Common myeloid progenitor, CD34-positive (primary cell): Measurements from ENCODE around the gene PRKCQ.
"Not testable (repeated sequence)": the region's sequence is repeated elsewhere in the genome, so short reads cannot be mapped to it uniquely, and the experiment has no call there.

Experiments used
- CTCF ChIA-PET: fragments of 350-600 bp; sonication (Branson Sonifier 250); formaldehyde crosslinking; loops from one replicate; lab custom pipeline; 2021; ENCODE audit warnings: antibody characterized with exemption; lab: Charles Lee
- POLR2A ChIA-PET: fragments of 350-600 bp; sonication (Branson Sonifier 250); formaldehyde crosslinking; loops from one replicate; lab custom pipeline; 2021; ENCODE audit warnings: antibody characterized with exemption; lab: Charles Lee
- DNase-seq, 3 donors: peaks; one replicate each; pipeline versions ENCODE4 v3.0.0 to v3.0.0-alpha.2; 2013
- H3K27ac ChIP-seq, 2 experiments: 1 replicate in 1 of 2; 2 replicates in 1 of 2; pipeline ENCODE4 v1.7.0; 2013; ENCODE audit warnings: inconsistent platforms in 2 of 2, low read length in 2 of 2, mild to moderate bottlenecking in 2 of 2, low read depth in 1 of 2, moderate library complexity in 1 of 2; ENCODE audit not compliant: severe bottlenecking in 2 of 2, insufficient read depth in 1 of 2, poor library complexity in 1 of 2
- H3K27me3 ChIP-seq, 5 experiments: replicated peaks in 2 of 5; 1 replicate in 3 of 5; 2 replicates in 2 of 5; pipeline versions ENCODE4 v1.6.1 to v1.7.0; 2013; ENCODE audit warnings: low read length in 4 of 5, mild to moderate bottlenecking in 2 of 5, moderate library complexity in 2 of 5, inconsistent platforms in 1 of 5; ENCODE audit not compliant: insufficient read depth in 5 of 5, control insufficient read depth in 4 of 5
- H3K36me3 ChIP-seq, 4 experiments: 1 replicate in 2 of 4; 2 replicates in 2 of 4; pipeline versions ENCODE4 v1.6.1 to v1.7.0; 2013; ENCODE audit warnings: low read length in 3 of 4, control low read depth in 1 of 4, mild to moderate bottlenecking in 1 of 4; ENCODE audit not compliant: control insufficient read depth in 4 of 4, insufficient read depth in 4 of 4
- H3K4me1 ChIP-seq, 4 experiments: 1 replicate in 3 of 4; 2 replicates in 1 of 4; pipeline versions ENCODE4 v1.6.1 to v1.7.1; 2013; ENCODE audit warnings: low read length in 3 of 4, mild to moderate bottlenecking in 3 of 4, control low read depth in 1 of 4, inconsistent platforms in 1 of 4, moderate library complexity in 1 of 4; ENCODE audit not compliant: control insufficient read depth in 4 of 4, insufficient read depth in 4 of 4; ENCODE audit errors: control extremely low read depth in 1 of 4
- H3K4me3 ChIP-seq, 7 experiments: 1 replicate in 4 of 7; 2 replicates in 3 of 7; pipeline versions ENCODE4 v1.5.1 to v1.7.0; 2013; ENCODE audit warnings: mild to moderate bottlenecking in 7 of 7, low read length in 6 of 7, moderate library complexity in 6 of 7, inconsistent platforms in 2 of 7, low read depth in 2 of 7, control low read depth in 1 of 7; ENCODE audit not compliant: insufficient read depth in 4 of 7, control insufficient read depth in 1 of 7; ENCODE audit errors: extremely low read depth in 1 of 7
- H3K9me3 ChIP-seq, 5 experiments: 1 replicate in 4 of 5; 2 replicates in 1 of 5; pipeline versions ENCODE4 v1.6.1 to v1.7.1; 2013; ENCODE audit warnings: low read length in 4 of 5, mild to moderate bottlenecking in 2 of 5, inconsistent platforms in 1 of 5, low read depth in 1 of 5, moderate library complexity in 1 of 5; ENCODE audit not compliant: control insufficient read depth in 4 of 5, insufficient read depth in 2 of 5; ENCODE audit errors: control extremely low read depth in 1 of 5
- WGBS: methylation state at CpG from one replicate; pipeline ENCODE4 v1.1.5; 2013; ENCODE audit not compliant: insufficient coverage; 5-methylcytosine and 5-hydroxymethylcytosine counted together

PRKCQ gene

DNA sequence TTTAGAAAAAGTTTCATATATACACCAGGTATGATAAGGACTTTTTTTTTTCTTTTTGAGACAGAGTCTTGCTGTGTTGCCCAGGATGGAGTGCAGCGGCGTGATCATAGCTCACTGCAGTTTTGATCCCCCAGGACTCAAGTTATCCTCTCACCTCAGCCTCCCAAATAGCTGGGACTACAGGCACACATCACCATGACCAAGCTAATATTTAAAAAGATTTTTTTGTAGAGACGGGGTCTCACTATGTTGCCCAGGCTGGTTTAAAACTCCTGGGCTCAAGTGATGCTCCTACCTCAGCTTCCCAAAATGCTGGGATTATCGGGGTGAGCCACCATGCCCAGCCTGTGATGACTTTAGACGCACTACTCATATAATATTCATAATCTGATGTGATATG is 2.2 kb upstream of the PRKCQ start:
- Histone ChIP-seq H3K9me3 (no peaks in the 10 kb centered on the region), H3K4me3 (peak overlapping the region in 2 of 7 experiments; percentile 84 to 99), H3K27ac (peak overlapping the region in 1 of 2 experiments; percentile 91), H3K27me3 (no peaks in the 10 kb centered on the region), H3K4me1 (peaks cover 13 to 38% (median 29%) of the 10 kb centered on the region in 4 experiments), H3K36me3 (peaks cover 10 to 24% (median 21%) of the 10 kb centered on the region in 4 experiments)
- POLR2A ChIA-PET = interaction anchor here (0.6 kb wide), 2 partner anchors 11 to 96 kb away, joined by 4 to 5 read pairs; no protein-coding TSS in a partner anchor
- WGBS = 100% methylated on average over 2 of the region's 5 CpGs
- CTCF ChIA-PET = interaction anchor here (1.0 to 3.1 kb wide), 10 partner anchors 9 to 167 kb away, joined by 3 to 21 read pairs (median 4); no protein-coding TSS in a partner anchor
- no peak for DNase-seq

DNA sequence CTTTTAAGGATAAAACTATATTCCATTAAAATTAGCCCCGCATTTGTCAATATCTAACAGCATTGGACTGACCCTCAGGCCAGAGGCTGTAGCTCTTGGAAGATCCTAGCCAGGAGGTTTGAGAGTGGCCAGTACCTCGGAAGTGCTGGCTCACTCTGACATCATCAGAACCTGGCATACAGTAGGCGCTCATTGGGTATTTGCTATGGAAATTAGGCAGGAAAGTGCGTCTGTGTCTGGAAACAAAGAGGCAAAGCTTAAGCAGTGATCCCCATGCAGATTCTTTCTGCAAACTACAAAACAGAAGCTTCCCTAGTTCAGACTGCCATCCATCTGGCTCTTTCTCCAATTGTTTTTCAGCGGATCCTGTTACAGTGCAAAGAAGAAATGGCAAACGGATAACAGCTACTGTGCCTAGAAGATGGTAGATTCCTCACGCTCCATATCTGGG is 1.7 kb upstream of the PRKCQ start:
- DNase-seq = no peak
- ChIA-PET CTCF (interaction anchor here (0.9 to 3.1 kb wide), 17 partner anchors 7 to 166 kb away, joined by 3 to 21 read pairs (median 3); no protein-coding TSS in a partner anchor), POLR2A (interaction anchor here (0.6 kb wide), 2 partner anchors 12 to 97 kb away, joined by 4 to 5 read pairs; no protein-coding TSS in a partner anchor)
- peaks cover 10 to 24% (median 21%) of the 10 kb centered on the region in 4 experiments for H3K36me3 ChIP-seq
- H3K9me3 ChIP-seq = no peaks in the 10 kb centered on the region
- H3K27ac ChIP-seq = peak overlapping the region in 1 of 2 experiments; percentile 91
- WGBS = 82% methylated on average over 7 of the region's 7 CpGs
- H3K4me3 ChIP-seq = peak overlapping the region in 6 of 7 experiments; percentile 13 to 99 (median 88)
- H3K4me1 ChIP-seq = peaks cover 18 to 41% (median 33%) of the 10 kb centered on the region in 4 experiments
- H3K27me3 ChIP-seq = no peaks in the 10 kb centered on the region

DNA sequence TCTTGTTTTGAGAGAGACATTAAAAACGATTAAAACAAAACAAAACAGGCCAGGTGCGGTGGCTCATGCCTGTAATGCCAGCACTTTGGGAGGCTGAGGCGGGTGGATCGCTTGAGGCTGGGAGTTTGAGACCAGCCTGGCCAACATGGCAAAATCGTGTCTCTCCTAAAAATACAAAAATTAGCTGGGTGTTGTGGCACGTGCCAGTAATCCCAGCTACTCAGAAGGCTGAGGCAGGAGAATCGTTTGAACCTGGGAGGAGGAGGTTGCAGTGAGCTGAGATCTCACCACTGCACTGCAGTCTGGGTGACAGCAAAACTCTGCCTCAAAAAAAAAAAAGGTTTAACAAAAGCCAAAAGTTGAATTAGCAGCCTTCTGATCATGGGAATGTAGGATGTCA is 1.1 kb upstream of the PRKCQ start:
- Histone ChIP-seq H3K27ac (peak overlapping the region; percentile 72 to 91), H3K4me3 (peak overlapping the region in 6 of 7 experiments; percentile 84 to 99 (median 92)), H3K36me3 (peaks cover 10 to 24% (median 17%) of the 10 kb centered on the region in 4 experiments), H3K4me1 (peaks cover 22 to 46% (median 37%) of the 10 kb centered on the region in 4 experiments)
- not testable (repeated sequence) for DNase-seq, H3K27me3 ChIP-seq, H3K9me3 ChIP-seq
- ChIA-PET CTCF (interaction anchor here (0.6 to 3.1 kb wide), 21 partner anchors 8 to 339 kb away, joined by 3 to 21 read pairs (median 3); no protein-coding TSS in a partner anchor), POLR2A (interaction anchor here (0.6 kb wide), 1 partner anchor 257 kb away, joined by 4 read pairs; no protein-coding TSS in a partner anchor)
- WGBS = no CpG with 5 or more reads among the region's 7 CpGs

- H3K4me1 ChIP-seq = peaks cover 23 to 50% (median 41%) of the 10 kb centered on the region in 4 experiments
- H3K27me3 ChIP-seq = no peaks in the 10 kb centered on the region
- peak overlapping the region; percentile 84 to 99 (median 90) for H3K4me3 ChIP-seq
- peaks cover 10 to 22% (median 13%) of the 10 kb centered on the region in 4 experiments for H3K36me3 ChIP-seq
- peak; percentile 82 to 88 (median 87) for DNase-seq
- ChIA-PET POLR2A (interaction anchor here (0.6 to 0.8 kb wide), 2 partner anchors 86 to 257 kb away, joined by 3 to 4 read pairs; no protein-coding TSS in a partner anchor), CTCF (interaction anchor here (0.6 to 3.1 kb wide), 21 partner anchors 8 to 340 kb away, joined by 3 to 21 read pairs (median 3); no protein-coding TSS in a partner anchor)
- under 1% methylated on average over 47 of the region's 56 CpGs for WGBS
- no peaks in the 10 kb centered on the region for H3K9me3 ChIP-seq
- peak overlapping the region; percentile 72 to 91 for H3K27ac ChIP-seq
Measured at GRCh38 chr10:6580279-6581029, 378 bp upstream of the PRKCQ start.

- Histone ChIP-seq H3K4me1 (peaks cover 25 to 60% (median 52%) of the 10 kb centered on the region in 4 experiments), H3K9me3 (no peaks in the 10 kb centered on the region), H3K27me3 (no peaks in the 10 kb centered on the region), H3K36me3 (peaks cover 8 to 17% (median 11%) of the 10 kb centered on the region in 4 experiments), H3K27ac (peak overlapping the region; percentile 66 to 88), H3K4me3 (peak overlapping the region; percentile 79 to 99 (median 87))
- peak in 2 of 3 donors; percentile 46 to 49 for DNase-seq
- CTCF ChIA-PET = interaction anchor here (1.0 to 1.2 kb wide), 3 partner anchors 10 to 105 kb away, joined by 3 read pairs; no protein-coding TSS in a partner anchor
- POLR2A ChIA-PET = interaction anchor here (0.6 kb wide), 1 partner anchor 79 kb away, joined by 3 read pairs; no protein-coding TSS in a partner anchor
- 7% methylated on average over 12 of the region's 16 CpGs for WGBS
Measured at GRCh38 chr10:6579183-6579903, 733 bp downstream of the PRKCQ start.

DNA sequence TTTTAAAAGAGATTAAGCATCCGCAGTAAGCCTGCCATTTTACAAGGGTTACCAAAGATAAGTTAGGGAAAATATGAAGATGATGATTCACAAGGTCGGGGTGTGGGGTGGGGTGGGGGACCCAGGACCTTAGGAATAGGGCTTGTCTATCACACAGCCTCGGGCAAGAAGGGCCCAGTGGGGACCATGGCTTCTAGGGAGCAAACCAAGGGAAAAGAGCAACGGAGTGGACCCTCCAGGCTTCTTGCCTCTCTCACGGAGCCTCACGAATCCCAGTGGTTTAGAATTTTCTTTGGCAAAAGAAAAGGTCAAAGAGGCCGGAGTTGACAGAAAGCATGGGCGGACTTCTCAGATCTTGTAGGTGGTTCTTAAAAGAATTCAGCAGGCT is 1.3 kb downstream of the PRKCQ start:
- Histone ChIP-seq H3K4me1 (peaks cover 25 to 64% (median 53%) of the 10 kb centered on the region in 4 experiments), H3K9me3 (no peaks in the 10 kb centered on the region), H3K27me3 (no peaks in the 10 kb centered on the region), H3K36me3 (peaks cover 5 to 13% (median 8%) of the 10 kb centered on the region in 4 experiments), H3K27ac (peak overlapping the region in 1 of 2 experiments; percentile 88), H3K4me3 (peak overlapping the region; percentile 79 to 99 (median 87))
- ChIA-PET CTCF (interaction anchor here (1.0 to 1.3 kb wide), 8 partner anchors 9 to 157 kb away, joined by 3 to 7 read pairs (median 3); no protein-coding TSS in a partner anchor), POLR2A (interaction anchor here (0.6 kb wide), 1 partner anchor 79 kb away, joined by 3 read pairs; no protein-coding TSS in a partner anchor)
- no peak for DNase-seq
- 65% methylated on average over 4 of the region's 8 CpGs for WGBS
